Measurements from ENCODE around the gene CPTP.

CPTP gene

DNA sequence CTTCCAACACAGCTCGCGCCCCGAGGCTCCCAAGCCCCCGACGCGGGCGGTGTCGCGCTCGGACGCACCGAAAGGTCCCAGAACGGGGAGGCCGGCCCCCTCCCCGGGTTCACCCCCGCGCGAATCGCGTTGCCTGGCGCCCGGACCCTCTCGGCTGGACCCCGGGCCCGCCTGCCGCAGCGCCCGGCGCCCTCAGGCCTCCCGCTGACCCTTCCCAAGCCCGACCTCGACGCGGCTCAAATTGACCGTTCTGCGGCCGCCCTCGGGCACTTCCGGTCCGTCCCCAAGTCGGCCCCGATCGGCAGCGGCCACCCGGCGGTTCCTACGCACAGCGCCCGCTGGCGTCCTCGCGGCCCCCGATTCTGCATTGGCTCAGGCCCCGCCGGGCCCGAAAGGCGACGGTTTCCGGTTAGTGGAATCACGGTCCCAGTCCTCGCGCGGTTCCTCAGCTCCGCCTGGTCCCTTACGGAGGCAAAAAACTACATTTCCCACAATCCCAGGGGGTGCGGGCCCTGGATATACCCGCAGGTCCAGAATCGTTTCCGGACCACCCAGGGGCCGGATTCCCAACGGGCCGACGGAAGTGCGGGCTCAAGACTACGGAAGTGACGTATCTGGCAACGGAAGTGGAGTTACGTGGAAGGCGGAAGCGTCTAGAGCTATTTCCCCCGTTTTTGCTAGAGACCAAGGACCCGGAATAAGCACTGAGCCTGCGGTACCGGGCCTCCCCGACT lies 50.5 kb downstream of the CPTP start, which contains the start of gene AURKAIP1:
AURKAIP1 (minus strand) TSS at position 279 of the 734 bp plus-strand sequence. CDS start 451 bp downstream, outside the sequence.
- TF ChIP-seq, protein P1, sequence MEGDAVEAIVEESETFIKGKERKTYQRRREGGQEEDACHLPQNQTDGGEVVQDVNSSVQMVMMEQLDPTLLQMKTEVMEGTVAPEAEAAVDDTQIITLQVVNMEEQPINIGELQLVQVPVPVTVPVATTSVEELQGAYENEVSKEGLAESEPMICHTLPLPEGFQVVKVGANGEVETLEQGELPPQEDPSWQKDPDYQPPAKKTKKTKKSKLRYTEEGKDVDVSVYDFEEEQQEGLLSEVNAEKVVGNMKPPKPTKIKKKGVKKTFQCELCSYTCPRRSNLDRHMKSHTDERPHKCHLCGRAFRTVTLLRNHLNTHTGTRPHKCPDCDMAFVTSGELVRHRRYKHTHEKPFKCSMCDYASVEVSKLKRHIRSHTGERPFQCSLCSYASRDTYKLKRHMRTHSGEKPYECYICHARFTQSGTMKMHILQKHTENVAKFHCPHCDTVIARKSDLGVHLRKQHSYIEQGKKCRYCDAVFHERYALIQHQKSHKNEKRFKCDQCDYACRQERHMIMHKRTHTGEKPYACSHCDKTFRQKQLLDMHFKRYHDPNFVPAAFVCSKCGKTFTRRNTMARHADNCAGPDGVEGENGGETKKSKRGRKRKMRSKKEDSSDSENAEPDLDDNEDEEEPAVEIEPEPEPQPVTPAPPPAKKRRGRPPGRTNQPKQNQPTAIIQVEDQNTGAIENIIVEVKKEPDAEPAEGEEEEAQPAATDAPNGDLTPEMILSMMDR (conservative IDR thresholded peaks at IDR 0.05; ENCODE audit: low read depth, low read length): peak; percentile 29
- peak; percentile 100 for DNase-seq (ENCODE audit: low read depth)
- H3K4me3 ChIP-seq (ENCODE audit: low read depth, low read length): peak within 1 kb of the TSS; percentile 85

DNA sequence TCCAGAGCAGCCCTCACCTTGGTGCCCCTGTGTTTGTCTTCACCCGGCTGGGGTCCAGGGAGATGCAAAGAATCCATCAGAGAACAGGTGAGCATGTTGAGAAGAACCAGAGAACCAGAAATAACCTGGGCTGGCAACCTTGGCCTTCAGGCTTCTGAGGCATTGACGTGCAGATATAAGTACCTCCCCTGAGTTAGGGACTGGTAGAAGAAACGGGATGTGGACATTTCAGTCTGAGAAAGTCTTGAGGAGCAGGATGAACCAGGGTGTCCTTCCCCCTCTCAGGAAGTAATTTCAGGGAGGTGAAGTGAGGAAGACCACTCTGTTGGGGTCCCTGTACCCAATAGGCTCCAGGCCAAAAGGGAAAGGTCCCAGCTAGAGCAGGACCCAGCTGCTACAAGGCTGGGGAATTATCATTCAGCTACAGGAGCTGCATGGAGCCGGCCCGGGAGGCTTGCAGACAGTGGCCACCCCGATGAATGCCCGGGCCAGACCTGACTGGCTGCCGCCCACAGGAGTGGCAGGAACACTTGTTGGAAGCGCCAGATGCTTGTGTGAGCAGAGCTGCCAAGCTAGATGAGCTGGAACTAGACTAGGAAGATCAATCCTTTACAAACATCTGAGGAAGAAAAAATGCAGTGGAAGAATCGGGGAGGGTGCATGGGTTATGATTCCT lies 52.1 kb downstream of the CPTP start:
- H3K4me3 ChIP-seq (ENCODE audit: low read depth, low read length): no peak overlapping the region
- DNase-seq (ENCODE audit: low read depth): no peak

DNA sequence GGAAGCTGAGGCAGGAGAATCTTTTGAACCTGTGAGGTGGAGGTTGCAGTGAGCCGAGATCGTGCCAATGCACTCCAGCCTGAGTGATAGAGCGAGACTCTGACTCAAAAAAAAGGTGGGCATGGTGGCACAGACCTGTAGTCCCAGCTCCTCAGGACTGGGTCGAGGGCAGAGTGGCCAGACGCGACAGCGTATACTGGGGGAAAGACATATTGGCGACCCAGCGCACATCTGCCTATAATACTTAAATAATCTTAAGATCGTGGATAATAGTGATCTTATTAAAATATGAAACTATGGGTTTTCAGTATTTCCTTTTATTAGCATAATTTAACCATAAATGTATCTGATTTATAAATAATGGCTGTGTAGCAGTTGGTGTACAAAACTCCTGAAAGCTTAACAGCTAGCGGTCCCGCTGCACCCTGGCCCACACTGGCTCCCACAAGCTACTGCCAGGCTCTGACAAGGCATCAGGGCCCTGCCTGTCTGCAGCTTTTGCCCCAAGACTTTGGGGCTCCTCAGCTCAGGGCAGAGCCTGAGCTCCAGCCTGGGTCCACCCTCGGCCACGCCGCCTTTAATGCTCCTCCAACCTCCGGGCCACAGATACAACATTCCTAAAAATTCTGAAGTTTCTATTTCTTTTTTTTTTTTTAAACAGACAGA lies 53.1 kb downstream of the CPTP start:
- TF ChIP-seq, protein P1 (conservative IDR thresholded peaks at IDR 0.05; ENCODE audit: low read depth, low read length): no peak
- H3K4me3 ChIP-seq (ENCODE audit: low read depth, low read length): no peak overlapping the region
- DNase-seq (ENCODE audit: low read depth): no peak

More for the DNA sequence above, 52.1 kb downstream of the CPTP start:
- TF ChIP-seq, protein P1 (conservative IDR thresholded peaks at IDR 0.05; ENCODE audit: low read depth, low read length): no peak

Measured in choroid plexus epithelial cell (primary cell).